HepG2 (cell line): ENCODE results near the gene HES7. TPM values are rescaled to one million over a fixed set of nuclear protein-coding genes. Genes with fewer than 3 reads are reported as not detected.

Experiments used
- ARID4A ChIP-seq: sonication (generic); formaldehyde crosslinking; IDR thresholded peaks from 2 replicates; pipeline ENCODE4 v1.5.0; 2020; ENCODE audit warnings: mild to moderate bottlenecking, missing genetic modification reagents, borderline replicate concordance
- ATF3 ChIP-seq: sonication (generic); formaldehyde crosslinking; IDR thresholded peaks from 2 replicates; pipeline ENCODE4 v1.4.0; 2020; ENCODE audit warnings: missing genetic modification reagents
- HNRNPL ChIP-seq: fragments of 200-400 bp; formaldehyde crosslinking; IDR thresholded peaks from 2 replicates; pipeline ENCODE4 v1.6.1; 2017; ENCODE audit warnings: mild to moderate bottlenecking, low read depth, low read length
- JUNB ChIP-seq: sonication (generic); formaldehyde crosslinking; IDR thresholded peaks from 2 replicates; pipeline ENCODE4 v1.8.0; 2022; ENCODE audit warnings: missing genetic modification reagents, mild to moderate bottlenecking, borderline replicate concordance
- MEF2D ChIP-seq: sonication (generic); formaldehyde crosslinking; IDR thresholded peaks from 2 replicates; pipeline ENCODE4 v1.5.1; 2020; ENCODE audit warnings: mild to moderate bottlenecking, missing genetic modification reagents
- NR0B2 ChIP-seq: sonication (generic); formaldehyde crosslinking; IDR thresholded peaks from 2 replicates; pipeline ENCODE4 v1.4.0; 2020; ENCODE audit warnings: mild to moderate bottlenecking, missing genetic modification reagents
- PAXIP1 ChIP-seq: sonication (generic); formaldehyde crosslinking; conservative IDR thresholded peaks from 2 replicates; pipeline ENCODE4 v1.4.0; 2020; ENCODE audit warnings: mild to moderate bottlenecking, missing genetic modification reagents, moderate library complexity
- PHF5A ChIP-seq: IDR thresholded peaks from one replicate; pipeline ENCODE4 v1.6.1; 2018; ENCODE audit warnings: low read depth, missing genetic modification reagents; ENCODE audit not compliant: unreplicated experiment
- SKIL ChIP-seq: sonication (generic); formaldehyde crosslinking; IDR thresholded peaks from 2 replicates; pipeline ENCODE4 v1.8.0; 2022; ENCODE audit warnings: missing genetic modification reagents, mild to moderate bottlenecking, moderate library complexity, borderline replicate concordance
- SOX6 ChIP-seq, 2 experiments: fragments of 450-650 bp in 1 of 2; sonication (generic) in 1 of 2; formaldehyde crosslinking in 1 of 2; IDR thresholded peaks; 2 replicates each; pipeline versions ENCODE4 v1.4.0 to v1.6.1; 2017 to 2020; ENCODE audit warnings: antibody characterized with exemption in 1 of 2, mild to moderate bottlenecking in 1 of 2, missing genetic modification reagents in 1 of 2
- STAG1 ChIP-seq: sonication (generic); formaldehyde crosslinking; IDR thresholded peaks from 2 replicates; pipeline ENCODE4 v1.4.0; 2020; ENCODE audit warnings: missing genetic modification reagents
- TOE1 ChIP-seq: sonication (generic); formaldehyde crosslinking; IDR thresholded peaks from 2 replicates; pipeline ENCODE4 v1.4.0; 2020; ENCODE audit warnings: mild to moderate bottlenecking, missing genetic modification reagents
- ZNF18 ChIP-seq: sonication (generic); formaldehyde crosslinking; IDR thresholded peaks from 2 replicates; pipeline ENCODE4 v1.8.0; 2022; ENCODE audit warnings: mild to moderate bottlenecking, missing genetic modification reagents; ENCODE audit not compliant: insufficient replicate concordance
- ZNF180 ChIP-seq: sonication (generic); formaldehyde crosslinking; IDR thresholded peaks from 2 replicates; pipeline ENCODE4 v1.4.0; 2020; ENCODE audit warnings: low read depth, missing genetic modification reagents, borderline replicate concordance
- ZNF232 ChIP-seq: sonication (generic); formaldehyde crosslinking; IDR thresholded peaks from 2 replicates; pipeline ENCODE4 v1.4.0; 2020; ENCODE audit warnings: missing genetic modification reagents, borderline replicate concordance
- polyA plus RNA-seq, 8 experiments: library from polyadenylated mRNA; depleted of rRNA in 3 of 8; stranded (reverse) in 7 of 8; unstranded in 1 of 8; fragments of >200 nt; fragmentation: Illumina TruSeq in 4 of 8; extraction: Trizol in 4 of 8; gene quantifications; 2 replicates each; pipeline versions ENCODE4 v1.2.1 to v1.2.3, GENCODE V29; 2011 to 2016; ENCODE audit warnings: low read depth in 4 of 8, missing spikeins in 1 of 8, mixed read lengths in 1 of 8; ENCODE audit not compliant: insufficient read depth in 1 of 8
- total RNA-seq, 5 experiments: library from RNA; depleted of rRNA; stranded (reverse); fragments of >200 nt; fragmentation: Illumina TruSeq; extraction: Trizol; gene quantifications; 2 replicates each; pipeline ENCODE4 v1.2.3, GENCODE V29; 2016; ENCODE audit warnings: low read depth in 1 of 5

HES7 gene
- total and polyA plus RNA-seq, 2 of the 13 experiments (the other 11 are each of a cell fraction or from before 2014, with no cell fraction given): not detected

- TF ChIP-seq HNRNPL (no peak), MEF2D (CRISPR knock-in tag) (peak; percentile 25; the same call in 1 of the 2 replicates), ZNF18 (CRISPR knock-in tag) (peak; percentile 64), STAG1 (CRISPR knock-in tag) (peak; percentile 60), ATF3 (CRISPR knock-in tag) (no peak; the same call in 1 of the 2 replicates), ARID4A (CRISPR knock-in tag) (peak; percentile 81), PAXIP1 (CRISPR knock-in tag) (peak; percentile 49), JUNB (CRISPR knock-in tag) (no peak), NR0B2 (peak; percentile 67), ZNF180 (no peak), TOE1 (CRISPR knock-in tag) (no peak), SOX6 (IDR thresholded peaks at IDR 0.05) (no peak), SOX6 (CRISPR knock-in tag; IDR thresholded peaks at IDR 0.05) (peak; percentile 88), ZNF232 (CRISPR knock-in tag) (peak; percentile 70; the same call in 1 of the 2 replicates), PHF5A (CRISPR knock-in tag) (no peak), SKIL (no peak)
These were observed 14.9 kb upstream of the HES7 start (continued) for GRCh38 chr17:8138672-8139371.
